Gastroesophageal sphincter (tissue), 4 donors: ENCODE results near the gene P3H2. TPM values are rescaled to one million over a fixed set of nuclear protein-coding genes. Genes with fewer than 3 reads are reported as not detected.
A peak's percentile ranks its signal among the peaks of the same experiment; 100 is the strongest.

ENCODE experiments used
- ATAC-seq: fragments of 150-250 bp; one replicate; pipeline ENCODE4 v1.9.1; 2016; ENCODE audit warnings: mild to moderate bottlenecking, moderate library complexity
- H3K27ac ChIP-seq, 4 donors: fragments of 200-600 bp; sonication (generic) in 3 of 4; 1 replicate in 3 of 4; 2 replicates in 1 of 4; pipeline ENCODE4 v1.5.1; 2016 to 2019
- H3K27me3 ChIP-seq: fragments of 200-600 bp; sonication (generic); one replicate; pipeline ENCODE4 v1.5.1; 2019
- H3K36me3 ChIP-seq, 2 donors: fragments of 200-600 bp; sonication (generic); one replicate each; pipeline ENCODE4 v1.5.1; 2019; ENCODE audit warnings: control low read depth in 1 of 2
- H3K4me1 ChIP-seq, 3 donors: fragments of 200-600 bp; sonication (generic); 1 replicate in 2 of 3; 2 replicates in 1 of 3; pipeline ENCODE4 v1.5.1; 2016 to 2019; ENCODE audit warnings: control low read depth in 2 of 3
- H3K4me3 ChIP-seq, 2 donors: fragments of 200-600 bp; sonication (generic); one replicate each; pipeline ENCODE4 v1.5.1; 2019; ENCODE audit warnings: mild to moderate bottlenecking in 1 of 2, moderate library complexity in 1 of 2
- H3K9me3 ChIP-seq, 3 donors: fragments of 200-600 bp; sonication (generic); one replicate each; pipeline ENCODE4 v1.5.1; 2017 to 2019; ENCODE audit warnings: control low read depth in 2 of 3
- EP300 ChIP-seq: sonication (generic); formaldehyde crosslinking; IDR thresholded peaks from one replicate; pipeline ENCODE4 v1.6.1; 2017; ENCODE audit warnings: antibody characterized with exemption, mild to moderate bottlenecking
- POLR2A ChIP-seq, 2 donors: fragments of 450-650 bp; IDR thresholded peaks; one replicate each; pipeline ENCODE4 v1.6.1; 2017; ENCODE audit warnings: antibody characterized with exemption in 2 of 2, mild to moderate bottlenecking in 2 of 2, moderate library complexity in 1 of 2
- POLR2AphosphoS5 ChIP-seq: sonication (generic); formaldehyde crosslinking; IDR thresholded peaks from one replicate; pipeline ENCODE4 v1.6.1; 2017; ENCODE audit warnings: antibody characterized with exemption
- WGBS, 2 donors: methylation state at CpG; one replicate each; pipeline ENCODE4 v1.1.5; 2018; ENCODE audit warnings: low coverage in 1 of 2; 5-methylcytosine and 5-hydroxymethylcytosine counted together
- total RNA-seq, 4 donors: library from RNA; depleted of rRNA; stranded (reverse); fragments of >200 nt; gene quantifications; one replicate each; pipeline ENCODE4 v1.1.0, GENCODE V29; 2016
- TF ChIP-seq, protein P1 (sequence below), 4 experiments: fragments of 200-600 bp in 2 of 4; fragments of 450-650 bp in 2 of 4; sonication (generic) in 1 of 4; IDR thresholded peaks; one replicate each; pipeline ENCODE4 v1.5.1; 2017 to 2019; ENCODE audit warnings: antibody characterized with exemption in 4 of 4, mild to moderate bottlenecking in 2 of 4, moderate library complexity in 2 of 4

Gene P3H2
- total RNA-seq, 4 donors from 2014 or later: 10.6 to 55.9 (median 36.2) TPM

- no peak overlapping the region for H3K4me3 ChIP-seq
- WGBS, 2 donors: 95 to 100% methylated on average over 1 to 3 of the region's 3 CpGs
Measured at GRCh38 chr3:190097617-190098016, 23.1 kb downstream of the P3H2 start.

DNA sequence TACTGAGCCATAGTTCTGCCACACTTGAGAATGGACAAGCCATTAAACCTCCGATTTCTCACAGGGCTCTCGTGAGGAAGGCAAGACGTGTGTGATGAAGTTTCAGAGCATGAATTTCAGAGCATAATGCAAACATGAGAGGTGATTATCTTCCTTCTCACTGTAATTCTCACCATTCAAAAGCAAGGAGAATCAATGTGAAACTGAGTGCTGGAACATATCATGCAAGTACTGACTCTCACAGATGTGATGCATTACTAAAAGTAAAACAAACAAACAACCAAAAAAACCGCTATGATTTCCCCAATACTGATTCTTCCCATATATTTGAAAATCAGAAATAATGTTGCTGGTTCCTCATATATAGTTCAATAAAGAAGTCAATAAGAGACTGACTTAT lies 23.7 kb downstream of the P3H2 start:
- 66 to 92% methylated on average over 4 of the region's 4 CpGs for WGBS, 2 donors
- TF ChIP-seq POLR2AphosphoS5 (no peak), EP300 (no peak)
- no peak for ATAC-seq

More at GRCh38 chr3:190097617-190098016, 23.1 kb downstream of the P3H2 start:
- H3K9me3 ChIP-seq: no peaks in the 10 kb centered on the region
- TF ChIP-seq POLR2AphosphoS5: no peak
- no peak for TF ChIP-seq POLR2A (IDR thresholded peaks at IDR 0.05)
- TF ChIP-seq, protein P1, sequence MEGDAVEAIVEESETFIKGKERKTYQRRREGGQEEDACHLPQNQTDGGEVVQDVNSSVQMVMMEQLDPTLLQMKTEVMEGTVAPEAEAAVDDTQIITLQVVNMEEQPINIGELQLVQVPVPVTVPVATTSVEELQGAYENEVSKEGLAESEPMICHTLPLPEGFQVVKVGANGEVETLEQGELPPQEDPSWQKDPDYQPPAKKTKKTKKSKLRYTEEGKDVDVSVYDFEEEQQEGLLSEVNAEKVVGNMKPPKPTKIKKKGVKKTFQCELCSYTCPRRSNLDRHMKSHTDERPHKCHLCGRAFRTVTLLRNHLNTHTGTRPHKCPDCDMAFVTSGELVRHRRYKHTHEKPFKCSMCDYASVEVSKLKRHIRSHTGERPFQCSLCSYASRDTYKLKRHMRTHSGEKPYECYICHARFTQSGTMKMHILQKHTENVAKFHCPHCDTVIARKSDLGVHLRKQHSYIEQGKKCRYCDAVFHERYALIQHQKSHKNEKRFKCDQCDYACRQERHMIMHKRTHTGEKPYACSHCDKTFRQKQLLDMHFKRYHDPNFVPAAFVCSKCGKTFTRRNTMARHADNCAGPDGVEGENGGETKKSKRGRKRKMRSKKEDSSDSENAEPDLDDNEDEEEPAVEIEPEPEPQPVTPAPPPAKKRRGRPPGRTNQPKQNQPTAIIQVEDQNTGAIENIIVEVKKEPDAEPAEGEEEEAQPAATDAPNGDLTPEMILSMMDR (IDR thresholded peaks at IDR 0.05): no peak
- TF ChIP-seq EP300: no peak
- H3K27me3 ChIP-seq: no peaks in the 10 kb centered on the region
- H3K4me1 ChIP-seq: peaks cover 0 to 38% (median 5%) of the 10 kb centered on the region in 3 donors
- ATAC-seq: no peak
- no peak overlapping the region for H3K27ac ChIP-seq
- H3K36me3 ChIP-seq: no peaks in the 10 kb centered on the region

GRCh38 chr3:190096345-190096744 lies 24.4 kb downstream of the P3H2 start:
- ATAC-seq: no peak
- TF ChIP-seq POLR2AphosphoS5: no peak
- TF ChIP-seq EP300: no peak
- no peak for TF ChIP-seq POLR2A (IDR thresholded peaks at IDR 0.05)
- TF ChIP-seq, protein P1 (IDR thresholded peaks at IDR 0.05): no peak

More for the DNA sequence above, 23.7 kb downstream of the P3H2 start:
- peaks cover 0 to 38% (median 7%) of the 10 kb centered on the region in 3 donors for H3K4me1 ChIP-seq
- no peaks in the 10 kb centered on the region for H3K27me3 ChIP-seq
- H3K9me3 ChIP-seq: no peaks in the 10 kb centered on the region
- H3K4me3 ChIP-seq: no peak overlapping the region
- H3K27ac ChIP-seq: no peak overlapping the region
- no peaks in the 10 kb centered on the region for H3K36me3 ChIP-seq

GRCh38 chr3:190094160-190094718 lies 26.5 kb downstream of the P3H2 start:
- no peak for TF ChIP-seq POLR2AphosphoS5
- ATAC-seq: no peak
- Histone ChIP-seq H3K36me3 (no peaks in the 10 kb centered on the region), H3K27me3 (no peaks in the 10 kb centered on the region), H3K4me1 (peaks cover 0 to 34% (median 7%) of the 10 kb centered on the region in 3 donors), H3K4me3 (no peak overlapping the region), H3K27ac (peak overlapping the region; percentile 39 to 56 (median 44)), H3K9me3 (no peaks in the 10 kb centered on the region)
- WGBS, 2 donors: 0 to 10% methylated on average over 1 of the region's 1 CpG

More at GRCh38 chr3:190096345-190096744, 24.4 kb downstream of the P3H2 start:
- Histone ChIP-seq H3K27me3 (no peaks in the 10 kb centered on the region), H3K27ac (no peak overlapping the region), H3K9me3 (no peaks in the 10 kb centered on the region), H3K4me3 (no peak overlapping the region), H3K36me3 (no peaks in the 10 kb centered on the region), H3K4me1 (peaks cover 0 to 40% (median 7%) of the 10 kb centered on the region in 3 donors)
- 74 to 90% methylated on average over 3 to 4 of the region's 4 CpGs for WGBS, 2 donors

DNA sequence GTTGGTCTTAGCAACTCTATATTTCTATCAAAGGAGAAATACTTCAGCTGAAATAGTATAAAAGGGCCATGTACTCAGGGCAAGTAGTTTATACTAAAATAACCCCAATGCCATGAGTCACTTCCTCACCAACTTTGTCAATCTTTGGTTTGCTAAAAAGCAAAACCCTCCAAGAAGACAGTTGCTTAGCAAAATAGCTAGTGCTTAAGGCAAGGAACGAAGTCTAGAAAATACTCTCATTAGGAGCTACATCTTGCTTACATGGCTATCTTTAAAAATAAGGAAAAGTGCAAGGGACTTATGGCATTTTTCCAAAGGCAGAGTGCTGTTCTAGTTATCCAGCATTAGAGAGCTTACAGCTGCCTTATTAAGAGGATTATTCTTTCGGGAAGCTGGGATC lies 28.4 kb downstream of the P3H2 start:
- 0 to 7% methylated on average over 2 of the region's 2 CpGs for WGBS, 2 donors
- Histone ChIP-seq H3K4me1 (peaks cover 0 to 34% (median 7%) of the 10 kb centered on the region in 3 donors), H3K36me3 (no peaks in the 10 kb centered on the region), H3K27me3 (no peaks in the 10 kb centered on the region), H3K9me3 (no peaks in the 10 kb centered on the region), H3K27ac (peak overlapping the region; percentile 47 to 59 (median 54)), H3K4me3 (no peak overlapping the region)
- TF ChIP-seq, protein P1 (IDR thresholded peaks at IDR 0.05): no peak
- peak; percentile 69 for TF ChIP-seq POLR2AphosphoS5
- peak; percentile 75 for ATAC-seq

DNA sequence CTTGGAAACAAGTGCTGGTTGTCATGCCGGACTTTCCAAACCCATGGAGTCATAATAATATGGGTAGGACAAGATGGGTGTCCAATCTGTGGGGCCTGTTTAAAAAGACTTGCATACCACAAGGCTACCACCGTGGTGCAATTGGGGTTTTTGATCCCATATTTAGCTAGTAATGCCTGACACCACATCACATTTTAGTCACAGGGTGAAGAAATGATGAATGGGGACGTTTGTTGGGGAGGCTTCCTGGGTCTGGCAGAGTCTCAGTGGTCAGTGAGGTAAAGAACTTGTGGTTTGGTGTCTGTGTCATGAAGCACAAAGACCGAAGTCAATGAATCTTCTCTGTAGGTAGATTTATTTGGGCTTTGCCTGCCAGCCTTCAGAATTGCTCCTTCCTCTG lies 31.0 kb downstream of the P3H2 start:
- no peak overlapping the region for H3K27ac ChIP-seq
- H3K4me1 ChIP-seq: peaks cover 0 to 33% (median 7%) of the 10 kb centered on the region in 3 donors
- WGBS, 2 donors: 69 to 72% methylated on average over 3 of the region's 4 CpGs
- H3K9me3 ChIP-seq: no peaks in the 10 kb centered on the region
- TF ChIP-seq EP300 (no peak), POLR2AphosphoS5 (no peak), POLR2A (IDR thresholded peaks at IDR 0.05) (no peak)
- TF ChIP-seq, protein P1 (IDR thresholded peaks at IDR 0.05): no peak
- ATAC-seq: no peak
- H3K36me3 ChIP-seq: no peaks in the 10 kb centered on the region
- H3K4me3 ChIP-seq: no peak overlapping the region
- no peaks in the 10 kb centered on the region for H3K27me3 ChIP-seq
